Mesangial cell (primary cell): ENCODE results near the gene ULK4. TPM values are rescaled to one million over a fixed set of nuclear protein-coding genes. Genes with fewer than 3 reads are reported as not detected.

Experiments used
- total RNA-seq: library from RNA; depleted of rRNA; stranded (reverse); fragments of >200 nt; gene quantifications from 2 replicates; pipeline ENCODE4 v1.2.3, GENCODE V29; 2015

ULK4 gene
- total RNA-seq: 1.6 and 7.5 TPM in 2 replicates

GRCh38 chr3:41961751-41962679 lies at the start of gene ULK4:
ULK4 (minus strand) TSS chr3:41962103; CDS start chr3:41954759, 7,344 bp downstream.

DNA sequence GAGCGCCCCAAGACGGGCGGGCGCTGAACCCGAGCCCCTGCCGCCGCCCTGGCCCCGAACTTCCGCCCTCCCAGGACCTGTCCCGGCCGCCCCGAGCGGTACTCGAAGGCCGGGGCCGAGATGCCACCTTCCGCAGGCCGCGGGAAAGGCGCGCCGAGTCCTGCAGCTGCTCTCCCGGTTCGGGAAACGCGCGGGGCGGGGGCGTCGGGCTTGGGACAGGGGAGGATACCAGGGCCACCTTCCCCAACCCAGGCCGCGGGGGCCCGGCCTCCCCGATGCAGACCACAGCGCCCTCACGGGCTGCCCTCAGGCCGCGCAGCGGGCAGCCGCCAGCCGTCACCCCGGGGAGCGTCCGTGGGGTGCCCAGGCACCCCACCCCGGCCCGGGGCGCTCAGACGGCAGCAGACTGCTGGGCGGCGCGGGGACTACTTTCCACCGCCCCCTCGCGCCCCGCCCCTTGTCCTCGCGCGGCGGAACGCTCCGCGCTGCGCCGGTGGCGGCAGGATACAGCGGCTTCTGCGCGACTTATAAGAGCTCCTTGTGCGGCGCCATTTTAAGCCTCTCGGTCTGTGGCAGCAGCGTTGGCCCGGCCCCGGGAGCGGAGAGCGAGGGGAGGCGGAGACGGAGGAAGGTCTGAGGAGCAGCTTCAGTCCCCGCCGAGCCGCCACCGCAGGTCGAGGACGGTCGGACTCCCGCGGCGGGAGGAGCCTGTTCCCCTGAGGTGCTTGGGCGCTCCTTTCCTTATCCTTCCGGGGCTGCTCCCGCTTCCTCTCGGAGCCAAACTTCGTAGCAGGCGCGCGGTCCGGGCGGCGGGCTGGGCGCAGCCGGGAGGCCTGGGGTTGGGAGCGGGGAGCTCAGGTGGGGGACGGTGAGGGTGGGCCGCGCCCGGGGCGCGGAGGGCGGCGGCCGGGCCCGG lies 762.7 kb downstream of the ULK4 start, which contains the start of gene CTNNB1:
Gene CTNNB1, plus strand, starts transcription at position 556 of the 916 bp plus-strand sequence. CDS start 24,564 bp downstream, outside the sequence.

Other genes with a start within 250 kb of the ULK4 start
- gene TRAK1, start 129.3 kb upstream of the ULK4 start, total RNA-seq: 22.8 and 44.0 TPM in 2 replicates